GM19193 (cell line): Measurements from ENCODE around the gene SLC28A1.

ENCODE experiments used
- POLR2A ChIP-seq: IDR thresholded peaks from 4 replicates; pipeline ENCODE4 v1.6.1; 2011; ENCODE audit not compliant: insufficient read depth, insufficient read length; ENCODE audit errors: extremely low read depth

The SLC28A1 gene

GRCh38 chr15:84928843-84929168 lies 44.3 kb downstream of the SLC28A1 start:
- TF ChIP-seq POLR2A = no peak

GRCh38 chr15:84929795-84930603 lies 45.5 kb downstream of the SLC28A1 start:
- TF ChIP-seq POLR2A = no peak

GRCh38 chr15:84934942-84935729 lies 50.7 kb downstream of the SLC28A1 start:
- no peak for TF ChIP-seq POLR2A

GRCh38 chr15:84937144-84937543 lies 52.7 kb downstream of the SLC28A1 start:
- no peak for TF ChIP-seq POLR2A

- TF ChIP-seq POLR2A = no peak
Observed at GRCh38 chr15:84938726-84939125, 54.3 kb downstream of the SLC28A1 start.

- TF ChIP-seq POLR2A = no peak
Observed at GRCh38 chr15:84940399-84940798, 55.9 kb downstream of the SLC28A1 start.

GRCh38 chr15:84942456-84942855 lies 58.0 kb downstream of the SLC28A1 start:
- no peak for TF ChIP-seq POLR2A

GRCh38 chr15:84944311-84944710 lies 59.8 kb downstream of the SLC28A1 start:
- TF ChIP-seq POLR2A = no peak

GRCh38 chr15:84944861-84945260 lies 60.4 kb downstream of the SLC28A1 start:
- TF ChIP-seq POLR2A = no peak

GRCh38 chr15:84946772-84947489 lies 62.5 kb downstream of the SLC28A1 start:
- TF ChIP-seq POLR2A = no peak

- no peak for TF ChIP-seq POLR2A
Observed at GRCh38 chr15:84947947-84948830, 63.7 kb downstream of the SLC28A1 start.

- TF ChIP-seq POLR2A = no peak
Observed at GRCh38 chr15:84949043-84949442, 64.6 kb downstream of the SLC28A1 start.

GRCh38 chr15:84949845-84950569 lies 65.5 kb downstream of the SLC28A1 start:
- TF ChIP-seq POLR2A = no peak
